ENCODE results near the gene DOCK1. TPM values are rescaled to one million over a fixed set of nuclear protein-coding genes. Genes with fewer than 3 reads are reported as not detected.
"Not testable (repeated sequence)": the region's sequence is repeated elsewhere in the genome, so short reads cannot be mapped to it uniquely, and the experiment has no call there.

The DOCK1 gene
- 28.4 and 32.6 TPM in 2 replicates for total RNA-seq (2014; rRNA removed; shearing (Covaris generic))

- peak; percentile 66 for DNase-seq (ENCODE audit: low spot score)
Observed at GRCh38 chr10:126904818-126905701, at the start of gene DOCK1. Gene DOCK1, plus strand, starts transcription at chr10:126905428. Its CDS starts 90 bp downstream, at chr10:126905518.

- no peak for DNase-seq (ENCODE audit: low spot score)
Observed at GRCh38 chr10:126857178-126857806, 47.9 kb upstream of the DOCK1 start.

GRCh38 chr10:126867567-126868365, 37.5 kb upstream of the DOCK1 start:
- no peak for DNase-seq (ENCODE audit: low spot score)

GRCh38 chr10:126868371-126868770, 36.9 kb upstream of the DOCK1 start:
- no peak for DNase-seq (ENCODE audit: low spot score)

GRCh38 chr10:126872135-126872534, 33.1 kb upstream of the DOCK1 start:
- no peak for DNase-seq (ENCODE audit: low spot score)

GRCh38 chr10:126872768-126873167, 32.5 kb upstream of the DOCK1 start:
- no peak for DNase-seq (ENCODE audit: low spot score)

GRCh38 chr10:126876456-126876855, 28.8 kb upstream of the DOCK1 start:
- DNase-seq (ENCODE audit: low spot score), result no peak

- DNase-seq (ENCODE audit: low spot score), result no peak
Observed at GRCh38 chr10:126877390-126877789, 27.8 kb upstream of the DOCK1 start.

GRCh38 chr10:126878594-126878993, 26.6 kb upstream of the DOCK1 start:
- DNase-seq (ENCODE audit: low spot score), result no peak

- no peak for DNase-seq (ENCODE audit: low spot score)
Observed at GRCh38 chr10:126880926-126881325, 24.3 kb upstream of the DOCK1 start.

- peak; percentile 40 for DNase-seq (ENCODE audit: low spot score)
Observed at GRCh38 chr10:126882055-126882454, 23.2 kb upstream of the DOCK1 start.

- DNase-seq (ENCODE audit: low spot score), result peak; percentile 47
Observed at GRCh38 chr10:126888436-126888835, 16.8 kb upstream of the DOCK1 start.

- no peak for DNase-seq (ENCODE audit: low spot score)
Observed at GRCh38 chr10:126889421-126889820, 15.8 kb upstream of the DOCK1 start.

- not testable (repeated sequence) for DNase-seq (ENCODE audit: low spot score)
Observed at GRCh38 chr10:126890797-126891196, 14.4 kb upstream of the DOCK1 start.

- no peak for DNase-seq (ENCODE audit: low spot score)
Observed at GRCh38 chr10:126892226-126893175, 12.7 kb upstream of the DOCK1 start.

- DNase-seq (ENCODE audit: low spot score), result no peak
Observed at GRCh38 chr10:126893206-126893605, 12.0 kb upstream of the DOCK1 start.

- DNase-seq (ENCODE audit: low spot score), result no peak
Observed at GRCh38 chr10:126893841-126894240, 11.4 kb upstream of the DOCK1 start.

- DNase-seq (ENCODE audit: low spot score), result peak; percentile 71
Observed at GRCh38 chr10:126895214-126895781, 9.9 kb upstream of the DOCK1 start.

- no peak for DNase-seq (ENCODE audit: low spot score)
Observed at GRCh38 chr10:126898460-126898859, 6.8 kb upstream of the DOCK1 start.

GRCh38 chr10:126899529-126899928, 5.7 kb upstream of the DOCK1 start:
- not testable (repeated sequence) for DNase-seq (ENCODE audit: low spot score)

All from HT-29 (cell line).